ENCODE measurements around the gene PPP1R3G. TPM values are rescaled to one million over a fixed set of nuclear protein-coding genes. Genes with fewer than 3 reads are reported as not detected.

The PPP1R3G gene
- total and polyA plus RNA-seq, 2 donors (not counting 1 experiment from before 2014, with no cell fraction given): 0.72 to 3.3 TPM

DNA sequence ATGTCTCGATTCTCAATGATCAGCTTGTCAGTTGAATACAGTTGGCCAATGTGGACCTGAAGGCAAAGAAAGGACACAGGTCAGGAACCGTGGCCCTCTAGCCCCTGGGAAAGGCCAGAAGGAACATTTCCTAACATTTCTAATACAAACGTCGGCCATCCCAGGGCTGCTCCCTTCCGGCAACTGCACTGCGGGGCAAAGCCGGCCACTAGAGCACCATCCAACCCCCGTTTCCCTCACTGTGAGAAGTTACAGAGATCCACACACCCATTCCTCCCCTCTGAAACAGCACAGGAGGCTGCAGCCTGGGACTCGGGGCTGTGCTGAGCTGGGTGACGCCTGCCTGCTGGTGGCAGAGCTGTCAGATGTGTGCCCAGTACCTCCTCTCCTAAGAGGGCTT is 24.3 kb downstream of the PPP1R3G start:
- no peak for TF ChIP-seq EZH2 (IDR thresholded peaks at IDR 0.05; ENCODE audit: low read length, missing control alignments)
- TF ChIP-seq, protein P1, sequence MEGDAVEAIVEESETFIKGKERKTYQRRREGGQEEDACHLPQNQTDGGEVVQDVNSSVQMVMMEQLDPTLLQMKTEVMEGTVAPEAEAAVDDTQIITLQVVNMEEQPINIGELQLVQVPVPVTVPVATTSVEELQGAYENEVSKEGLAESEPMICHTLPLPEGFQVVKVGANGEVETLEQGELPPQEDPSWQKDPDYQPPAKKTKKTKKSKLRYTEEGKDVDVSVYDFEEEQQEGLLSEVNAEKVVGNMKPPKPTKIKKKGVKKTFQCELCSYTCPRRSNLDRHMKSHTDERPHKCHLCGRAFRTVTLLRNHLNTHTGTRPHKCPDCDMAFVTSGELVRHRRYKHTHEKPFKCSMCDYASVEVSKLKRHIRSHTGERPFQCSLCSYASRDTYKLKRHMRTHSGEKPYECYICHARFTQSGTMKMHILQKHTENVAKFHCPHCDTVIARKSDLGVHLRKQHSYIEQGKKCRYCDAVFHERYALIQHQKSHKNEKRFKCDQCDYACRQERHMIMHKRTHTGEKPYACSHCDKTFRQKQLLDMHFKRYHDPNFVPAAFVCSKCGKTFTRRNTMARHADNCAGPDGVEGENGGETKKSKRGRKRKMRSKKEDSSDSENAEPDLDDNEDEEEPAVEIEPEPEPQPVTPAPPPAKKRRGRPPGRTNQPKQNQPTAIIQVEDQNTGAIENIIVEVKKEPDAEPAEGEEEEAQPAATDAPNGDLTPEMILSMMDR (conservative IDR thresholded peaks at IDR 0.05 in 1 of 2, IDR thresholded peaks at IDR 0.05 in 1 of 2; ENCODE audit: low read depth in 1 of 2, low read length in 2 of 2): no peak
- Histone ChIP-seq H3K9me3 (ENCODE audit: control insufficient read depth, insufficient read depth, low read depth, low read length) (no peaks in the 10 kb centered on the region), H3K27me3 (ENCODE audit: control insufficient read depth, insufficient read depth, low read length) (no peaks in the 10 kb centered on the region), H3K4me1 (ENCODE audit: control insufficient read depth, extremely low read depth, insufficient read depth, low read length) (no peaks in the 10 kb centered on the region), H4K20me1 (ENCODE audit: control insufficient read depth, extremely low read depth, insufficient read depth, low read length) (no peaks in the 10 kb centered on the region), H3K4me3 (replicated peaks in 1 of 4; ENCODE audit: control extremely low read depth in 1 of 4, insufficient read depth in 1 of 4, low read depth in 3 of 4, low read length in 4 of 4) (no peak overlapping the region), H2AFZ (ENCODE audit: low read length) (no peak overlapping the region), H3K4me2 (ENCODE audit: extremely low read depth, insufficient read depth, low read length) (no peak overlapping the region), H3K9ac (ENCODE audit: insufficient read depth, low read length) (no peak overlapping the region), H3K36me3 (ENCODE audit: control insufficient read depth, insufficient read depth, low read length) (no peaks in the 10 kb centered on the region), H3K27ac (ENCODE audit: insufficient read depth, low read length) (no peak overlapping the region), H3K79me2 (ENCODE audit: control insufficient read depth, insufficient read depth, low read length) (no peaks in the 10 kb centered on the region)
- no peak for DNase-seq (ENCODE audit: low read depth in 2 of 2)

DNA sequence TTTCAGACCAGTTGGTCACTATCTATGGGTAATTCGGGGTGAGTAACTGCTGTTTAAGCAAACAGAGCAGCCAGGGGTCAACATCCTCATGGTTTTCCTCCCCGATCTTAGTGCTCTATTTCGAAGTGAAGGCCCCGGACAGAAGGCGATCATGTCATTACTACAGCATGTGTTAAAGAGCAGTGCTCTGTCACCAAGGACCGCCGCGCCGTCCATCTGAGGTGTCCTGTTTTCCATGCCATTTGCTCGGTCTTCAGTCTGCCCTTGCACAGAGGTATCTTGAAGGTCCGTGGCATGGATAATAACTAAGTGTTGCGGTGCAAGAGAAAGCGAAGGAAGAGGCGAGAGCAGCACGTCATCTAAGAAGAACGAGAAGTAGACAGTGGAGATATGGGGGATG is 25.1 kb downstream of the PPP1R3G start:
- Histone ChIP-seq H3K4me3 (replicated peaks in 1 of 4; ENCODE audit: control extremely low read depth in 1 of 4, insufficient read depth in 1 of 4, low read depth in 3 of 4, low read length in 4 of 4) (no peak overlapping the region), H3K36me3 (ENCODE audit: control insufficient read depth, insufficient read depth, low read length) (no peaks in the 10 kb centered on the region), H3K27me3 (ENCODE audit: control insufficient read depth, insufficient read depth, low read length) (no peaks in the 10 kb centered on the region), H3K4me1 (ENCODE audit: control insufficient read depth, extremely low read depth, insufficient read depth, low read length) (no peaks in the 10 kb centered on the region), H4K20me1 (ENCODE audit: control insufficient read depth, extremely low read depth, insufficient read depth, low read length) (no peaks in the 10 kb centered on the region), H3K27ac (ENCODE audit: insufficient read depth, low read length) (no peak overlapping the region), H3K9ac (ENCODE audit: insufficient read depth, low read length) (no peak overlapping the region), H3K4me2 (ENCODE audit: extremely low read depth, insufficient read depth, low read length) (no peak overlapping the region), H3K79me2 (ENCODE audit: control insufficient read depth, insufficient read depth, low read length) (no peaks in the 10 kb centered on the region), H2AFZ (ENCODE audit: low read length) (no peak overlapping the region), H3K9me3 (ENCODE audit: control insufficient read depth, insufficient read depth, low read depth, low read length) (no peaks in the 10 kb centered on the region)
- DNase-seq (ENCODE audit: low read depth in 2 of 2): no peak
- TF ChIP-seq, protein P1 (conservative IDR thresholded peaks at IDR 0.05 in 1 of 2, IDR thresholded peaks at IDR 0.05 in 1 of 2; ENCODE audit: low read depth in 1 of 2, low read length in 2 of 2): no peak
- TF ChIP-seq EZH2 (IDR thresholded peaks at IDR 0.05; ENCODE audit: low read length, missing control alignments): no peak

DNA sequence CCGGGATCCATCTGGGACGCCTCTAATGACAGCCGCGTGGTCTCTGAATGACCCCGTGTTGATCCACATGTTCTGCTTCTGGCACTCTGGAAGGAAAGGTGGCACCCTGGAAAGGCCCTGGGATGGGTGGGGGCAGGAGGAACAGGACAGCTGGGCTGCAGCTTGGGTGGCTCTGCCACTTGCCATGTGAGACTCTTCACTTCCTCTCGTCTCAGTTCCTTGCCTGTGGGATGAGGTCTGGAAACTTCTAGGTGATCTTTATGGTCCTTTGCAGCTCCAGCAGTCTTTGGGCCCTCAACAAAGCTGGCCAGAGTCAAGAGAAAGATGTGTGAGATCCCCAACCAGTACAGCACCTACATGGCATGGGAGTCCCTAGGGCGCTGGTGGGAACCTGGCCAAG is 26.5 kb downstream of the PPP1R3G start:
- DNase-seq (ENCODE audit: low read depth in 2 of 2): no peak
- H3K4me3 ChIP-seq (replicated peaks in 1 of 4; ENCODE audit: control extremely low read depth in 1 of 4, insufficient read depth in 1 of 4, low read depth in 3 of 4, low read length in 4 of 4): no peak overlapping the region
- TF ChIP-seq, protein P1 (conservative IDR thresholded peaks at IDR 0.05 in 1 of 2, IDR thresholded peaks at IDR 0.05 in 1 of 2; ENCODE audit: low read depth in 1 of 2, low read length in 2 of 2): no peak
- TF ChIP-seq EZH2 (IDR thresholded peaks at IDR 0.05; ENCODE audit: low read length, missing control alignments): no peak

More for the DNA sequence above, 26.5 kb downstream of the PPP1R3G start:
- H3K9me3 ChIP-seq (ENCODE audit: control insufficient read depth, insufficient read depth, low read depth, low read length): no peaks in the 10 kb centered on the region
- no peak overlapping the region for H3K27ac ChIP-seq (ENCODE audit: insufficient read depth, low read length)
- no peaks in the 10 kb centered on the region for H4K20me1 ChIP-seq (ENCODE audit: control insufficient read depth, extremely low read depth, insufficient read depth, low read length)
- H3K79me2 ChIP-seq (ENCODE audit: control insufficient read depth, insufficient read depth, low read length): no peaks in the 10 kb centered on the region
- H3K9ac ChIP-seq (ENCODE audit: insufficient read depth, low read length): no peak overlapping the region
- H3K4me2 ChIP-seq (ENCODE audit: extremely low read depth, insufficient read depth, low read length): no peak overlapping the region
- H3K27me3 ChIP-seq (ENCODE audit: control insufficient read depth, insufficient read depth, low read length): no peaks in the 10 kb centered on the region
- no peaks in the 10 kb centered on the region for H3K36me3 ChIP-seq (ENCODE audit: control insufficient read depth, insufficient read depth, low read length)
- H3K4me1 ChIP-seq (ENCODE audit: control insufficient read depth, extremely low read depth, insufficient read depth, low read length): no peaks in the 10 kb centered on the region
- H2AFZ ChIP-seq (ENCODE audit: low read length): no peak overlapping the region

Measured in fibroblast of lung (primary cell).